HK-2 (cell line): Measurements from ENCODE around the gene HAAO.
"Not testable (repeated sequence)": the region's sequence is repeated elsewhere in the genome, so short reads cannot be mapped to it uniquely, and the experiment has no call there.

Experiments used
- DNase-seq: peaks from one replicate; pipeline ENCODE4 v3.0.0-alpha.2; 2018; ENCODE audit not compliant: unreplicated experiment

Gene HAAO

DNA sequence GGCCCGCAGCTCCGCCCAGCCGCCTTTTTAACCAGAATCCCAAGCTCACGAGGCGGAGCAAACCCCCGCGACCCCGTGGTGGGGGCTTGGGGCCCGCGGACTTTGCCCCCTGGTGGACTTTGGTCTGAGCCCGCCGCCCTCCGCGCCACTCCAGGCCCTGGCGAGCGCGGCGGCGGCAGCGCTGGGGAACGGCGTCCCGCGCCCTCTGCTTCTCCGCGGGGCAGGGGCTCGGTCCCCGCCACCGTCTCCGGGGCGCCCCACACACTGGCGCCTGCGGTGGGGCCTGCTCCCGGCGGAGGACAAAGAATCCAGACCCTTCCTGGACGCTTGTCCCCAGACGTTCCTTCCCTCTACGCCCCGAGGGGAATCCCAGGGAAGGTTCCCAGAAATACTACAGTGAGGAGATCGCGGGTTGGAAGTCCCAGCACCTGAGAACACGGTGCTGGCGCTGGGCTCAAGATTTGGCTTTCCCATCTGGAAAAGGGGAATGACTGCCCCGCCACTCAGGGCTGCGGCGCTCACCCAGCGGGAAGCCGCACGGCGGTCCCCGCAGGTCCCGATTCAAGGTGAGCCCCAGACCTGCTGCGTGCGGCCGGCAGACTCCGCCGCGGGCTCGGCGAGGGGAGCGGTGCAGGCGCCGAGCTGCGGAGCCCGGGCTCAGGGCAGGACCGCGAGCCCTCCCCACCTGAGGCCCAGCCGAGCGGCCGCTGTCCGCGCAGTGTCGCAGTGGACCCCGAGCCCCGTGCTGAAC lies at the start of gene HAAO:
TSS of gene HAAO (minus strand) at position 1 of the 751 bp plus-strand sequence. CDS start 47 bp downstream, outside the sequence.
- no peak for DNase-seq

DNA sequence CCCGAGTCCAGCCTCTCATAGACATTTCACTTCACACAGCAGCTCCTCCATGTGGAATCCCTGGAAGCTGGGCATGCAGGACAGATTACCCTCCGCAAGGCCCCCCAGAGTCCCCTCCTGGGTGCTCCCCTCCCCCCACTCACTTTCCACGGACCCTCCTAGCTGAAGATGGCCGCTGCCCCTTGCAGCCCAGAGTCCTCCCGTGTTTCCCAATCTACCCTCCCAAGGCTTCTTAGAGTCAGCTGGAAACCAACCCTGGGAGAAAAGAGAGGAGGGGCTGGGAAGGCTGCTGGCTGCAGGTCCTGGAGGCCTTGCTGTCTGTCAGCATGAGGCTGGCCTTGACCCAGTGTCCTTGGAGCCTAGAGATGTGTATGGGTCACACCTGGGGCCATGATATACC lies 49.0 kb upstream of the HAAO start:
- no peak for DNase-seq

DNA sequence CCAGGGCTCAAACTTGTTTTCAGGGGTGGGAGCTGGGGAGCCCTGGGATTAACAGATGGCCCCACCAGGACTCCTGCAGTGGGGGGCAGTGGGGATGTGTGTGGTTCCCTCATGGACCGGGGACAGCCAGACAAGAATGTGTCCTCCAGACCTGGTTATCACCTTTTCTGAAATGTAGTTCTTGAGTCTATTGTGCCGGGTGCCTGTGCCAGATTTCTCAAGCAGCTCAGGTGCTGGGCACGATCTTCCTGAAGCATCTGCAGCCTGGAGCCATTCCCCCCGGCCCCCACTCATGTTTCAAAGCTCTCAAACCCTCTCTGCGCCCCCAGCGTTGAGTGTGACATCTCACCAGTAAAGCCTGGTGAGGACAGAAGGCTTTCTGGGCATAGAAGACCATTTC lies 48.4 kb upstream of the HAAO start:
- no peak for DNase-seq

DNA sequence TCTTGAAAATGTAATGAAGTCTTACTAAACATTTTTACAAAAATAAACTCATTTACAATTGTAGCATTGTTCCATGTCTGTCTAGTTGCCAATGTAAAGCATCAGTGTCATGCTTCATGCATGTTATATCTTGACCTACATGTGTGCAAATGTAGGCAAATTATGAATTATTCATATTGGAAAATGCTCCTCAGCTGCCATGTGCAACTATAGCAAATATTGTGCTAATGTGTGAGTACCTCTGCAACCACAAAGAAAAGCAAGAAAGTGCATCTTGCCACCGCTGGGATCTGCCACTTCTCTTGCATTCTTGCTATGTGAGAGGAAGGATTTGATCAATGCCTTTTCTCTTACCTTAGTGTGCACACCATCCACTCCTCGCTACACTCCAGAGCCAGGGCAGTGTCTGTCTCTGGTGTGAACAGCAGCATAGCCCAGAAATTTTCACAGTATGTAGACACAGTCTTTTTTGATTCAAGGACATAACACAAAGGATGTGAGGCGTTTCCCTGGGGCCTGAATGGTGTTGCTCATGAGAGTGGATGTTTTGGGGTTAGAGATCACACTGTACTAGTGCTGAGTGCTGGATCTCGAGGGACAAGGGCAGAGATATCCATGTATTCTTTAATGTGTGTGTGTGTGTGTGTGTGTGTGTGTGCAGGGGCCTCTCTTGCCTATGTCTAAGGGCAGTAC lies 47.6 kb upstream of the HAAO start:
- no peak for DNase-seq

DNA sequence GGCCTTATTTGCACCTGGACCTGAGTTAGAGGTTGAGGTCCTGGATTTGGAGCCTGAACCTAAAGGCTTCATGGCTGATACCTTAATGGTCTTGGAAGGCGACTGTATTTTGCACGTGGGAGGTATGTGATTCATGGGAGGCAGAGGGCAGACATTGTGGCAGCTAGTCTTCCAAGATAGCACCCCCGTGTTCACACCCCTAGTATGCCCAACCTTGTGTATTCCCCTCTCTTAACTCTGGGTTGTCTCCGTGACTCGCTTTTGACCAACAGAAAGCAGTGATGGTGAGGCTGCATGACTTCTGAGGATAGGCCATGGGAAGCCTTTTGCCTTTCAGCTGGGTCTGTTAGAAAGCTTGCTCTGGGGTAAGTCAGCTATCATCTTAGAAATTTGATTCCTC lies 45.8 kb upstream of the HAAO start:
- no peak for DNase-seq

DNA sequence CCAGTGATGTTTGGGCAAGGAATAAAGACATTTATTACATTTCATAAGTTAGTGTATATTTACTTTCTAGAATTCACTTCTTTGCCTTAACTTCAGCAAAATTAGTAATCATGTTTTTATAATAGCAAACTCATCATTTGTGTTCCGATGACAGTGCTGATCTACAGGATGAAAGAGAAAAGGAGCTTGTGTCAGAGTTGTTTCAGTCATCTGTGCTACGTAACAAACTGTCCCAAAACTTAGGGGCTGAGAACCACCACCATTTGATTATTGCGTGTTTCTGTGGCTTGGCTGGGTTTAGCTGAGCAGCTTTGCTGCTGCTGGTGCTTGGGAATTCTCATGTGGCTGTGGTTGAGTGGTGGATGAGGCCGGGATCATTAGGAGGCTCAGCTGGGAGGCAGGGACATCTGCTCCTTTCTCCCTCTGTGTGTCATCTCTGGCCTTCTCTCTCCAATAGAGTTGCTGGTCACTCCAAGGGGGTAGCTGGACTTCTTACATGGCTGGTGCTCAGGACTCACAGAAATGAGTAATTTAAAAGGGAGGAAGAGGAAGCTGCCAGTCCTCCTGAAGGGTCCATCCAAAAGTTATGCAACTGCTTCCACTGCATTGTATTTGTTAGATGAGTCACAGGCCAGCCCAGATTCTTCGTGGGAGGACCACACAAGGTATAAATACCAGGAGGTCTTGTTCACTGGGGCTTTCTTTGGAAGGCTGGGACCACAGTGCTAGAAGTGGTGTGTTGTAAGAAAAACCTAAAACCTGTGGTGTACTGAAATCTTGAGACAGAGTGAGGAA lies 43.4 kb upstream of the HAAO start:
- DNase-seq: peak; percentile 56

DNA sequence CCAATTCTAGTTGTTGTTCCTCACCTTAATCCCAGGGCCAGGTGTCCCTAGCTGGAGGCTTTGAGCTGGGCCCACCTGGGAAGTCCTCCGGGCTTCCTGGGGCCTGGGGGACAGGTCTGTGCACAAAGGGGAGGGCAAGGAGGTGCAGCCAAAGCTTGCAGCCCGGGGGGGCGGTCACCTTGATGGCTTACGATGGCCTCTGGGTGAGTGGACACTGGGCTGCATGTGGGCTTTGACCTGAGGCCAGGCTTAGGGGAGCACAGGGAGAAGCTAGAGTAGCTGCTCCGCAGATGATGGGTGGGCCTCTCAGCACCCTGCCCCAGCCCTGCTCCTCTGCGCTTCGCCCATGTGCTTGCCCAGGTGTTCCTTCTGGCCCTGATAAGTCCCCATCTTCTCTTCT lies 41.8 kb upstream of the HAAO start:
- DNase-seq: no peak

DNA sequence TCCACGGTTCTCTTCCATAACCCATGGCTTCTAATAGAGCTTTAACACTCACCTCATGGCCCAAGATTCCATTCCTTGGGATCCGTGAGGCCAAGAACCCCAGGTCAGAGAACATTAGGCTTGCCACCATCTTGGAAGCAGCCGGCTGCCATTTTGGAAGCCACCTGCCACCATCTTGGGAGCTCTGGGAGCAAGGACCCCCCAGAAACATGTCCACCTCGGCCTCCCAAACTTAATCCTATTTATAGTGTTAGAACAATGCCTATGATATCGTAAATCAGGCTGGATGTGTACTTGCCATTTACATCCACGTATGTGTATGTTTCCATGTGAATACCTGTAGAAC lies 39.9 kb upstream of the HAAO start:
- DNase-seq: no peak

DNA sequence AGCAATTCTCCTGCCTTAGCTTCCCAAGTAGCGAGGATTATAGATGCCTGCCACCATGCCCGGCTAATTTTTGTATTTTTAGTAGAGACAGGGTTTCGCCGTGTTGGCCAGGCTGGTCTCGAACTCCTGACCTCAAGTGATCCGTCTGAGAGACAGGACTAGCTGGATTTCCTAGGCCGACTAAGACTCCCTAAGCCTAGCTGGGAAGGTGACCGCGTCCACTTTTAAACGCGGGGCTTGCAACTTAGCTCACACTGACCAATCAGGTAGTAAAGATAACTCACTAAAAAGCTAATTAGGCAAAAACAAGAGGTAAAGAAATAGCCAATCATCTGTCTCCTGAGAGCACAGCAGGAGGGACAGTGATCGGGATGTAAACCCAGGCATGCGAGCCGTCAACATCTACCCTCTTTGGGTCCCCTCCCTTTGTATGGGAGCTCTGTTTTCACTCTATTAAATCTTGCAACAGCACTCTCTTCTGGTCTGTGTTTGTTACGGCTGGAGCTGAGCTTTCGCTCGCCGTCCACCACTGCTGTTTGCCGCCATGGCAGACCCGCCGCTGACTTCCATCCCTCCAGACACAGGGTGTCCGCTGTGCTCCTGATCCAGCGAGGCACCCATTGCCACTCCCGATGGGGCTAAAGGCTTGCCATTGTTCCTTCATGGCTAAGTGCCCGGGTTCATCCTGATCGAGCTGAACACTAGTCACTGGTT lies 39.3 kb upstream of the HAAO start:
- DNase-seq: not testable (repeated sequence)

DNA sequence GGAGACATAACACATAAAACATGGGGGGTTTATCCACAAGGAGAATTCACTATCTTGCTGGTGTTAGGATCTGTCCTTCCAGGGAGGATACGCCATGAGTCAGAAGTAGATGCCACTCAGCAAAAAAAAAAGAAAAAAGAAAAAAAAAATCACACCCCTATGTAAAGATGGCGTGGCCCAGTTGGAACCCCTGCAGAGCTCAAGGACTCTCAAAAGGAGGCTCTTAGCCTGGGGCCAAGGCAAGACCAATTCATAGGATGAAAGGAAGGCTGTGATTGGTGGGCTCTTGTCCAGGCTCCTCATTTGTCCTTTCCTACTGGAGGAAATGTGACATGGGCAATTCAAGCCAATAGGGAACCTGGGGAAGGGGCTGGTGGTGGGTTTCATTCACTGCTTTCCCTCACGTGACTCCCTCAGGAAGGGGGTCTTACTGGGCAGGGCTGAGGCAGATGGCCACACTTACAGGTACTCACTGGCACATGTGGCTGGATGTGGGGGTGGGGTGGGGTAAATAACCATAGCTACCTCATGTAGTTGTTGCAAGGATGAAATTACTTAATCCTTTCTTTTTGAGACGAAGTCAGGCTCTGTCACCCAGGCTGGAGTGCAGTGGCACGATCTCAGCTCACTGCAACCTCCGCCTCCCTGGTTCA lies 38.7 kb upstream of the HAAO start:
- DNase-seq: no peak

DNA sequence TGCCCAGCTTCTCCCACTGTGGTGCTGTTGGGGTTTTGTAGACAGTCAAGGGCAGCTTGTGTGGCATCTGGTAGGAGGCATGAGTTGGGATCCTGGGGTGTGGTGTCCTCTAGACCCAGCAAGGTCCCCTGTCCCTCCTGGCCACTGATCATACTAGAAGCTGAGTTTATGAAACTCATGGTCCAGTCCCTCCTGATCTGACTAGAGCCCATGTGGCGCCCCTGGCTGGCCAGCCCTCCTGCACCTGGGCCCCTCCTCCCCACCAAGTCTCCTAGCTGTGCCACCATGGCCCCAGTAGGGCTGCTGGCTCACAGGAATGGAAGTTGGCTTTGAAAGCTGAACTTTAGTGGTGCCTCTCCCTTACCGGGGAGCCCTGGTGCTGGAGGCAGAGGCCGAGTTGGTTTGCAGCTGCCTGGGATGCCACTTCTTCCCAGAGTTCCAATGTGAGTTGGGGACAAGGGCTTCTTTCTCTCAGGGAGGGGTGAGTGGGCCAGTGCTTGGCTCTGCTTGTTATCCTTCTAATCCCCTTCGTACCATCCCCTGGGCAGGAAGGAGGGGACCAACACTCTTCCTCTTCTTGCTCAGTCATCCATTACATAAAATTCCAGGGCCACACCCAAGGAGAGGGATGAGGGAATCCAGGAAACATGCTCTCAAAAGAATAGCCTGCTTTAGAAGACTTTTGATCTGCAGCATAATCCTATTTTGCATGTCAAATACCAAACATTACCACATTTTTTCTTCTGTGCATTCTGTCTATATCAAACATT lies 37.5 kb upstream of the HAAO start:
- DNase-seq: no peak

DNA sequence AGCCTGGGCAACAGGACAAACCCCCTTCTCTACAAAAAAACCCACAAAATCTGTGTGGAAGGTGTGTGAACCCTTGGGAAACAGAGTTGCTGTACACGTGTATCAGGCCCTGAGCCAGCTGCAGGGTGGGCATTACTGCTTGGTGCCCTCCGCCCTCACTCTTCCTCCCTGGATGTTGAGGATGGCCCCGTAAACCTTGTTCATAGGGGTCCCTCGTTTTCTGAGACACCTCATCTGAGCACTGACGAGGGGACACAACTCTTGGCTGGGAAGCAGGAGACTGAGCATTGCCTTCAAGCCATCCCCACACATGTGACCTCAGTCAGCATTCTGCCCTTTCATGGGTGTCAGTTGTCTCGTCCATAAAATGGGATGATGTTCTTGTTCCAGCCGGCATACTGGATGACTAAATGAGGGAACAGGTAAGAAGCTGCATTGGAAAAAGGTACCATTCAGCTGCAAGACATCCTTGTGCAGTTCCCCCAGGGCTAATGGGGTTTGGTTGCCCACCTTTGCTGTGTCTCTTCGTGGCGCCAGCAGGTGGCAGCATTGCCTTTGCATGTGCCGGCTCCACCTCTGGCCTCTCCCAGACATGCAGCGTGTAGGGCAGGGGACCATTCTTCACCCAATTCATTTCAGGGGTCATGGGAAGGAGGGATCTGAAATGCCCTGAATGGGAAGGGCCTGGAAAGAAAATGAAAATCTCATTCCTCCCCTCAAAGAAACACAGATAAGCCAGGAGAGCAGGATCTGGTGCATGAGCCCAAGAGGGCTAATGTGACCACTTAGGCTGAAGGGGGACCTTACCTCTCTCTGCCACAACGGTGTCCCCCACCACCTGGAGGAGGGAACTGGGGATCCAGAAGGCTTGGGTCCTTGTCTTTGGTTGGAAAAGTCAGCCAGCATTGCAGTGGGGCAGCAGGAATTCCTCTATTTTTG lies 36.4 kb upstream of the HAAO start:
- DNase-seq: peak; percentile 71

DNA sequence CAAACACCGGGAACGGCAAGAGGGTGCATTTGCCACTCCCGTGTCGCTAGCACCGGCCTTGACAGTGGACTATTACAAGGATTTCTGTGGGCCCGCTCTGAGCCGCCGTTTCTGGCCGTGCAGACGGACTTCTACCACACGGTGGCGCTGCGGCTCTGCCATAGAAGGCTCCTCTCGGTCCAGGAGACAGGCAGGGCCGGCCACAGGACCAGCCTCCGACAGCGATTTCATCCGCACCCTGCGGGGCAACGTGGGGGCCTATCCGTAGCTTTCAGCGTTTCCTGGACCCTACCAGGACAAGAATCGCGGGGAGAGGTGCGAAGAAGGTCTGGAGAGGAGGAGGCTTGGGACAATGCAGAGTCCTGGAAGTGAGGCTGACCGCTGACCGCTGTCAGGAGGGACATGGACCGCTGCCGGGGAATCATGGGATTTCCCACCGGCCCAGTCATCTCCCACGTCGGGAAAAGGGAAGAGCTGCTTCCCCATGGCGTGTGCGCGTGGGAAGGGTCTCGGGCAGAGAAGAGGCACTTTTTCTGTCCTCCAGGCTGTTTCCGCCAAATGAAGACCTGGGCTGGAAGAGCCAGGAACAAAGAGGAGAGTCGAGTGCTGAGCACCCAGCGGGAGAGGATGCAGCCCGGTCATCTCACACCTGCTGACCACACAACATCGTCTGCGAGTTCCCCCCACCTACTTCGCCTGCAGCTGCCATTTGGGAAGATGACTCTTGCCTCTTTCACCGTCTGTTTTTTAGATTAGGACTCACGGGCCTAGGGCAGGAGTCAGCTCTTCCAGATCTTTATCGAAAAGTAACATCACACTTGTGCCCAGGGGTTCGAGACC lies 35.5 kb upstream of the HAAO start:
- DNase-seq: peak; percentile 86

DNA sequence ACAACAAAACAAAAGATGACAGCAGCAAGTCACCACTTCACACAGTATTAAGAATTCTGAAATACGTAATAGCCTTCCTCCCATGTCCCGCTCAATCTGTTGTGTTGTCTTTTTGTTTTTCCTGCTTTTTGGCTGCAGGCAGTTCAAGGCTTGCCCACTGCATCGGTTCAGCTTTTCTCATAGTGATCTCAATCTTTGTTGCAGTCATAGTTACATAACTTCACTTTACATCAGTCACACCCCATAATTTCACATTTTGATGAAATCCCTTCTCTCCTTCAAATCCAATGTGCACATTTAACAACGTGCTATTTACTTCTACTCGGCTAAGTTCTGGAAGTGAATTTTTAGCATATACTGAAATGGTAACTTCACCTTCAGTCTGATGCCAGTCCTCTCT lies 33.8 kb upstream of the HAAO start:
- DNase-seq: no peak

DNA sequence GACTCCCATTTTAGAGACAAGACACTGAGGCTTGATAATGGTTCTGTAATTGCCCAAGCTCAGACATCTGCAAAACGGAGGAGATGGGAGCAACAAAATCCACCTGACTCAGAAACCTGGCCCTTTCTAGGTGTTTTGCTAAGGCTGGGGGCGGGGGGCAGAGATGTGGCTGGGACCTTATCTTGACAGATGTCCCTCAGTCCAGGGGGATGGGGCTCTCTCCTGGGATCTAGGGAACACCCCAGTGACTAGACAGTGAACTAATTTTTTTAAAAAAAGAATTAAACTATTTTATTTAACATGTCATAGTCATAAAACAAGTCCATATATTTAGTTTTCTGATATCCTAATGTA lies 32.0 kb upstream of the HAAO start:
- no peak for DNase-seq

DNA sequence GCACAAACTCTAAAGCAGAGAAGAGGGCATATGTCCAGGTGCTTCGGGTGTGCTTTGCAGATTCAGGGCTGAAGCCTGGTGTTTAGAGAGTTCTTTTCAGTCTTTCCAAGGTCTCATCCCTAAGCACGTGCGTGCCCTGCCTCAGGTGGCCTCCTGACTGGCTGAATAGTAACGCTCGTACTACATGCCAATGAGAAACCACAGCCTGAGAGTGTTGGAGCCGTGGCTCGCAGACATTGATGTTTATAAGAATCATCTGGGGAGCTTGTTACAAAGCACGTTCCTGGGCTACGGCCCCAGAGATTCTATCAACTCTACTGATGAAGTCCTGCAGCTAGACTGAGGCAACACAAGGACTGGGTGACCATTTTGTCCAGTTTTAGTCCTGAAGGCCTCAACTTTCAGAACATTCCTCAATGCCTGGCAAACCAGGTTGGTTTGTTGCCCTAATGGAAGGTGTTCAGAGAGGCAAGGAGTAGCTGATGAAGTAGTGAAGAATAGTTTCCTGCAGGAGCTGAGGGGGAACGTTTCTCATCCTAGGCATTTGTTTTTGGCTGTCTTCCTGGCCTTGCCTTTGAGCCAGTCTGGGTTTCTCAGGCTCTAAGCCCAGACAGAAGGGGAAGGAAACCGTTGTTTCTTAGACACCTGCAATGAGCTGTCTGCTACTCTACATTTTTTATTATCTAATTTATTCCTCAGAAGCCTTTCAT lies 31.5 kb upstream of the HAAO start:
- DNase-seq: no peak

DNA sequence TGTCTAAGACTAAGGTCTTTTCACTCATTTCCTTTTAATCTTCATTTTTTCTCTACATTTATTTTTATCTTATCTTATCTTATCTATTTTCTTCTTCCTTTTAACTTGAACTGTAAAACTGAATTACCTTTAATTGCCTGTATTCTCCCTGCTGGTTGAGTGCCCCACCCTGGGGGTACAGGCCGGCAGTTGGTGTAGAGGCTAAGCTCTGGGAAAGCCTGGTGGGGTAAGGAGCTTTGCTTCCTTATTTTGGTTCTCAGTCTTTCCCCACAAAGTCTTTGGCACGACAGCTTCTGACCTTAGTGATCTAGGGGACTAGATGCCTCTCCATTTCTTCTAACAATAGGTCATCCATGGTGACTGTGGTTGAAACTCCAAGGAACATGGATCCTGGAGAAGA lies 26.8 kb upstream of the HAAO start:
- no peak for DNase-seq

DNA sequence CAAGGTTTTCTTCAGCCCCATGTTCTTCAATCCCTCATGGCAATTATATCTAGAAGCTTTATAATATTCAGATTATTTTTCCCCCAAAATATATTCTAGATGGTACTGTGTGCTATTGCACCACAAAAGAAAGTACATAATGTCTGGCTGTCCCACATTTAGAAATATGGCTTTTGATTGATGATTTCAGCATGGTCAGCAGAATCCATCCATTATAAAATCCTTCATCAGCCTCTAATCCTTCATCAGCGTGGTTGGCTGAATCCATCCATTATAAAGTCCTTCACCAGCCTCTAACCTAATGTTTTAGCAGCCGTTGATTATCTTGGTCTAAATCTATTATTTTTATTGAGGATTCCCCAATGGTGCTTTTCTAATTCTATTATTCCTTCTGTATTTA lies 23.3 kb upstream of the HAAO start:
- DNase-seq: no peak
